GM19463 (cell line): Measurements from ENCODE around the gene PBRM1.

ENCODE experiments used
- ATAC-seq: cut with Tn5 transposase; IDR thresholded peaks from one replicate; pipeline ENCODE4 v1.9.1; 2021; ENCODE audit warnings: mild to moderate bottlenecking, moderate library complexity; ENCODE audit not compliant: unreplicated experiment

Gene PBRM1

GRCh38 chr3:52574056-52574965 lies 111.4 kb downstream of the PBRM1 start:
- no peak for ATAC-seq

GRCh38 chr3:52572221-52572620 lies 113.5 kb downstream of the PBRM1 start:
- no peak for ATAC-seq

GRCh38 chr3:52570076-52570475 lies 115.6 kb downstream of the PBRM1 start:
- ATAC-seq, result no peak

- no peak for ATAC-seq
Measured at GRCh38 chr3:52568069-52568468, 117.6 kb downstream of the PBRM1 start.

- no peak for ATAC-seq
Measured at GRCh38 chr3:52563984-52564383, 121.7 kb downstream of the PBRM1 start.

- ATAC-seq, result no peak
Measured at GRCh38 chr3:52561028-52561747, 124.5 kb downstream of the PBRM1 start.

- ATAC-seq, result no peak
Measured at GRCh38 chr3:52558436-52558835, 127.3 kb downstream of the PBRM1 start.

GRCh38 chr3:52557011-52557960 lies 128.4 kb downstream of the PBRM1 start:
- ATAC-seq, result no peak

GRCh38 chr3:52555056-52555455 lies 130.7 kb downstream of the PBRM1 start:
- no peak for ATAC-seq

GRCh38 chr3:52554026-52554755 lies 131.5 kb downstream of the PBRM1 start:
- no peak for ATAC-seq

- ATAC-seq, result no peak
Measured at GRCh38 chr3:52552089-52552488, 133.6 kb downstream of the PBRM1 start.

GRCh38 chr3:52551118-52551517 lies 134.6 kb downstream of the PBRM1 start:
- ATAC-seq, result no peak

GRCh38 chr3:52547143-52547542 lies 138.6 kb downstream of the PBRM1 start:
- ATAC-seq, result no peak

GRCh38 chr3:52546111-52546901 lies 139.4 kb downstream of the PBRM1 start:
- no peak for ATAC-seq

- ATAC-seq, result no peak
Measured at GRCh38 chr3:52544937-52545336, 140.8 kb downstream of the PBRM1 start.

- ATAC-seq, result no peak
Measured at GRCh38 chr3:52541050-52541449, 144.7 kb downstream of the PBRM1 start.

- ATAC-seq, result no peak
Measured at GRCh38 chr3:52539010-52539653, 146.6 kb downstream of the PBRM1 start.

- ATAC-seq, result no peak
Measured at GRCh38 chr3:52537726-52538421, 147.8 kb downstream of the PBRM1 start.
